ENCODE results near the gene IRF7.
"Not testable (repeated sequence)": the region's sequence is repeated elsewhere in the genome, so short reads cannot be mapped to it uniquely, and the experiment has no call there.

Gene IRF7

DNA sequence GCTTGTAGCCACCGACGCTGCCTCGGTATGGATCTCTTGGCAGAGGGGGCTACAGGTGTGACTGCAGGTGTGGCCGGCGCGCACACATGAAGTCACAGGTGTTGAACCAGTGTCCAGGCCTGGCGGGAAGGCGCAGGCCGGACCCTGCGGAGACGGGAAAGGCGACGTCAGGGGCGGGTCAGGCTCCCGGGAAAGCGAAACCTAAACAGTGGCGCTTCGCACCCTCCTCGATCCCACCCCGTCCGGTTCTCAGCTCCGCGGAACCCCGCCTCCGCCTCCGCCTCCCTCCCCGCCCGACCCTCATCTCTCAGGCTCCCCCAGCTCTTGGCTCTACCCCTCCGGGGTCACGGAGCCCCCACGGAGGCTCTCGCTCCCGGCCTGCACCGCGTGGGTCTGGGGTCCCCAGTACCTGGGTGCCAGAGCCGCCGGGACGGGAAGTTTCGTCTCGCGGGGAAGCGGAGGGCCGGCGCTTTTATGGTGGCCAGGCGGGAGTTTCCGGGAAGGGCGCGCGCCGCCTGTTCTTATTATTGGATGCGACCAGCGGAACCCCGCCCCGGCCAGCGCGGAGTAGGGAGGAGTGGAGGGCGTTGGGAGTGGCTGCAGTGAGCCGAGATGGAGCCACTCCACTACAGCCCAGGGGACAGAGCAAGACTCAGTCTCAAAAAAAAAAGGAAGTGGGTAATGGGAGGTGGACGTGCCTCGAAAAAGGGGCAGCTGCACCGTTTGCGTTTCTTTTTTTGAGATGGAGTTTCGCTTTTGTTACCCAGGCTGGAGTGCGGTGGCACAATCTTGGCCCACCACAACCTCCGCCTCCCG is at the start of gene IRF7:
Gene IRF7, minus strand, starts transcription at position 447 of the 816 bp plus-strand sequence. CDS start 586 bp downstream, outside the sequence.
- DNase-seq: peak; percentile 88
- in situ Hi-C loops (cut with HindIII; ENCODE audit: low pct_ligation_motif_present, low pct_unique_long_range_greater_than_20kb, low sequenced_read_pairs): no loop called here

DNA sequence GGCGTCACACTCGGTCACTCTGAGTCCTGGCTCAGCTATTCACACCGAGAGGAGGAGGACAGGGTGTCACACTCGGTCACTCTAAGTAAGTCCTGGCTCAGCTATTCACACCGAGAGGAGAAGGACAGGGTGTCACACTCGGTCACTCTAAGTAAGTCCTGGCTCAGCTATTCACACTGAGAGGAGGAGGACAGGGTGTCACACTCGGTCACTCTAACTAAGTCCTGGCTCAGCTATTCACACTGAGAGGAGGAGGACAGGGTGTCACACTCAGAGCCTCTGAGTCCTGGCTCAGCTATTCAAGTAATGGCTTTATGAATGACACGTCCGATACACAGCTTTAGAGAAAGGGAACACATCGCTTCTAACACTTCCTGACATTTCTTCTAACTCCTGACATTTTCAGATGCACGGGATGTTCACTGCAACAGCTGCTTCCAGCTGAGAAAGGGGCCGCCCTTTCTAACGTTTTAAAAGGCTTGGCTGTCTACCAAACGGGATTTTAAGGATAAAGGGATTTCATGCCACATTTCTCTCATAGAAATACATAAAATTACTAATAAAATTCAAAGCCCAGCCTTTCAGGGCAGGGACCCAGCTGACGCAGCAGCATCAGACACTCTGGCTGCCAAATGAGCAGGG is 49.4 kb upstream of the IRF7 start:
- DNase-seq: no peak
- in situ Hi-C loops (cut with HindIII; ENCODE audit: low pct_ligation_motif_present, low pct_unique_long_range_greater_than_20kb, low sequenced_read_pairs): no loop called here

DNA sequence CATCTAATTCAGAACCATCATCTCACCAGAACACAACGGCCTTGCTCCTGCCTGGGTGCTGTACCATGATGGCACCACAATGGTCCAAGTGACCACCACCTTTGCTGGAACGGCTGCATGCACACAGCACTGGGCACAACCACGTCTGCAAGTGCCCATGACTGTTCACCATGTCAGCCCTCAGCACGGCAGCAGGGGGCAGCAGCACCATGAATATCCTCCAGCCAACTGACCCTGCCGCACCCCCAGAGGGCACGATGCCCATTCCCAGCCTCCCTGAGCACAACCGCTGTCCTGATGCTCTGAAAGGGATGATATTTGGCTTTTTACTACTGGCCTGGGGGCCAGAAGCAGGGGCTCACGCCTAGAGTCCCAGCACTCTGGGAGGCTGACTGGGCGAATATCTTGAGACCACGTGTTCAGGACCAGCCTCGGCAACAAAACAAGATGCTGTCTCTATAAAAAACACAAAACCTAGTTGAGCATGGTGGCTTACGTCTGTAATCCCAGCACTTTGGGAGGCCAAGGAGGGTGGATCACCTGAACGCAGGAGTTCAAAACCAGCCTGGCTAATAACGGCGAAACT is 47.0 kb upstream of the IRF7 start:
- in situ Hi-C loops (cut with HindIII; ENCODE audit: low pct_ligation_motif_present, low pct_unique_long_range_greater_than_20kb, low sequenced_read_pairs): no loop called here
- peak; percentile 54 for DNase-seq

- in situ Hi-C loops (cut with HindIII; ENCODE audit: low pct_ligation_motif_present, low pct_unique_long_range_greater_than_20kb, low sequenced_read_pairs): no loop called here
- no peak for DNase-seq
Observed at GRCh38 chr11:660681-661444, 45.1 kb upstream of the IRF7 start.

- DNase-seq: no peak
- in situ Hi-C loops (cut with HindIII; ENCODE audit: low pct_ligation_motif_present, low pct_unique_long_range_greater_than_20kb, low sequenced_read_pairs): no loop called here
Observed at GRCh38 chr11:660281-660680, 44.5 kb upstream of the IRF7 start.

DNA sequence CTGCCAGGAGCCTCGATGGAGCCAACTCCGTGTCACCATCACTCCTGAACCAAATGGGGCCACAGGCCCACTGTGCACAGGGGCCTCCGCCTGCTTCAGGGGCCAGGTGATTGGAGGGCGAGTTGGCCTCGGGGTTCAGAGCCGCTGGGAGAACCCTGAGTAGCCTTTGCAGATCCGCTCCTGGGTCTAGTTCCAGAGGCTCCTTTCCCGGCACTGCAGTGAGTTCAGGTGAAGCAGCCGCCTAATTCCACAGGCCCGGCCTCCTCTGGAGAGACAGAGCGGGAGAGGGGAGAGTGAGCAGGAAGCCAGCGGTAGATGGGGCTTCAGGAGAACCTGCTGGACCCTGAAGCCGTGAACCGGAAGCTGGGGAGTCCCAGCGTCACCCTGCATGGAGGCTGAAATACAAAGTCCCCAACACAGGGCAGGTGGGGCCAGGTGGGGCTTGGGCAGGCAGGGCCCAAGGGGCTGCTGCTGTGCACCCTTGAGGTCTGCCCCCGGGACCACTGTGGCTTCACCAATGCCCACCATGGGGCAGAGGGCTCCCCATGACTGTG is 43.9 kb upstream of the IRF7 start:
- no peak for DNase-seq
- in situ Hi-C loops (cut with HindIII; ENCODE audit: low pct_ligation_motif_present, low pct_unique_long_range_greater_than_20kb, low sequenced_read_pairs): no loop called here

- no peak for DNase-seq
- in situ Hi-C loops (cut with HindIII; ENCODE audit: low pct_ligation_motif_present, low pct_unique_long_range_greater_than_20kb, low sequenced_read_pairs): no loop called here
Observed at GRCh38 chr11:657691-658126, 42.0 kb upstream of the IRF7 start.

- DNase-seq: no peak
- in situ Hi-C loops (cut with HindIII; ENCODE audit: low pct_ligation_motif_present, low pct_unique_long_range_greater_than_20kb, low sequenced_read_pairs): no loop called here
Observed at GRCh38 chr11:656866-657265, 41.1 kb upstream of the IRF7 start.

- in situ Hi-C loops (cut with HindIII; ENCODE audit: low pct_ligation_motif_present, low pct_unique_long_range_greater_than_20kb, low sequenced_read_pairs): no loop called here
- no peak for DNase-seq
Observed at GRCh38 chr11:656426-656825, 40.7 kb upstream of the IRF7 start.

- in situ Hi-C loops (cut with HindIII; ENCODE audit: low pct_ligation_motif_present, low pct_unique_long_range_greater_than_20kb, low sequenced_read_pairs): no loop called here
- DNase-seq: peak; percentile 90
Observed at GRCh38 chr11:655036-655726, 39.4 kb upstream of the IRF7 start.

- DNase-seq; in situ Hi-C loops (cut with HindIII; ENCODE audit: low pct_ligation_motif_present, low pct_unique_long_range_greater_than_20kb, low sequenced_read_pairs): not testable (repeated sequence)
Observed at GRCh38 chr11:654444-654843, 38.7 kb upstream of the IRF7 start.

- DNase-seq: no peak
- in situ Hi-C loops (cut with HindIII; ENCODE audit: low pct_ligation_motif_present, low pct_unique_long_range_greater_than_20kb, low sequenced_read_pairs): no loop called here
Observed at GRCh38 chr11:653837-654236, 38.1 kb upstream of the IRF7 start.

- DNase-seq; in situ Hi-C loops (cut with HindIII; ENCODE audit: low pct_ligation_motif_present, low pct_unique_long_range_greater_than_20kb, low sequenced_read_pairs): not testable (repeated sequence)
Observed at GRCh38 chr11:653136-653535, 37.4 kb upstream of the IRF7 start.

DNA sequence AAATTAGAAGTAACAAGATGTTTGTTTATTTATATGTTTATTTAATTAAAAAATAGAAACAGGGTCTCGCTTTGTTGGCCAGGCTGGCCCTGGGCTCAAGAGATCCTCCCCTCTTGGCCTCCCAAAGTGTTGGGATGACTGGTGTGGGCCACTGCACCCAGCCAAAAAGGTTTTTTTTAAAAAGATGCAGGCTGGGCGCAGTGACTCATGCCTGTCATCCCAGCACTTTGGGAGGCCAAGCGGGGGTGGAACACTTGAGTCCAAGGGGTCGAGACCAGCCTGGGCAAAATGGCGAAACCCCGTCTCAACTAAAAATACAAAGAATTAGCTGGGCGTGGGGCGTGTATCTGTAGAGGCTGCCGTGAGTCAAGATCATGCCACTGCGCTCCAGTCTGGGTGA is 34.7 kb upstream of the IRF7 start:
- in situ Hi-C loops (cut with HindIII; ENCODE audit: low pct_ligation_motif_present, low pct_unique_long_range_greater_than_20kb, low sequenced_read_pairs): no loop called here

DNA sequence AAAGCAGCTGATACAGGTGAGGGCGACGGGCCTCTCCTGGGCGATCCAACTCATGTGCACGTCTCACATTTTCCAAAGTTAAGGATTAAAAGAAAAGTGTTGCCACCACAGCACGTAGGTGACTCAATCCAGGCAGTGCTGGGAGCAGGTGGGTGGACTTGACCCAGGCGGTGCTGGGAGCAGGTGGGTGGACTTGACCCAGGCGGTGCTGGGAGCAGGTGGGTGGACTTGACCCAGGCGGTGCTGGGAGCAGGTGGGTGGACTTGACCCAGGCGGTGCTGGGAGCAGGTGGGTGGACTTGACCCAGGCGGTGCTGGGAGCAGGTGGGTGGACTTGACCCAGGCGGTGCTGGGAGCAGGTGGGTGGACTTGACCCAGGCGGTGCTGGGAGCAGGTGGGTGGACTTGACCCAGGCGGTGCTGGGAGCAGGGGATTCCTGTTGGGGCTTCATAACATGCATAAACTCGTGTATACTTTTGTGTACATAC is 32.0 kb upstream of the IRF7 start:
- DNase-seq; in situ Hi-C loops (cut with HindIII; ENCODE audit: low pct_ligation_motif_present, low pct_unique_long_range_greater_than_20kb, low sequenced_read_pairs): not testable (repeated sequence)

More for the DNA sequence above, 34.7 kb upstream of the IRF7 start:
- DNase-seq: no peak

- in situ Hi-C loops (cut with HindIII; ENCODE audit: low pct_ligation_motif_present, low pct_unique_long_range_greater_than_20kb, low sequenced_read_pairs): no loop called here
- DNase-seq: no peak
Observed at GRCh38 chr11:646214-646613, 30.5 kb upstream of the IRF7 start.

DNA sequence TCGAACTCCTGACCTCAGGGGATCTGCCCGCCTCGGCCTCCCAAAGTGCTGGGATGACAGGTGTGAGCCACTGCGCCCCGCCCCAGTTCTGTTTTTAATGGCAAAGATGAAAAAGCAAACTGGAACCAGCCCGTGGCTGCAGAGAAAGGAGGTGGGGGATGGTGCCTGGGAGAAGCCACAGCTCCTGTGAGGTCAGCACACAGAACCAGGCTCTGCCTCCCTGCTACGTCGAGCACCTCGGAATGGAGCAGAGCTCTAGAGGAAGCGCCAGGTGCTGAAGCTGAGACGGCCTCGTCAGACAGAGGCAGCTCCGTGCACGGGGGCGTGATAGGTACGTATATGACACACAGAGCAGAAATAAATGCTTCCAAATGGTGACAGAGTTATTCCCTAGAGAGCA is 29.8 kb upstream of the IRF7 start:
- in situ Hi-C loops (cut with HindIII; ENCODE audit: low pct_ligation_motif_present, low pct_unique_long_range_greater_than_20kb, low sequenced_read_pairs): no loop called here
- DNase-seq: no peak
